Natural killer cell treated with Interleukin-12 subunit alpha and Interleukin-12 subunit beta and Interleukin-15 and Interleukin-18, amount 100 ng/mL, for 72 hours (primary cell): ENCODE measurements around the gene CACNB3. TPM values are rescaled to one million over a fixed set of nuclear protein-coding genes. Genes with fewer than 3 reads are reported as not detected.

Experiments
- ATAC-seq, 2 donors: fragments of 150-1000 bp; cut with Tn5 transposase in 1 of 2; sonication (Bioruptor Pico), chemical (Tn5 transposase) in 1 of 2; 2 replicates each; pipeline ENCODE4 v1.10.0; 2021
- DNase-seq: peaks from one replicate; pipeline ENCODE4 v3.0.0; 2022; ENCODE audit warnings: low spot score
- H3K27ac Mint-ChIP-seq, 2 donors: 1 replicate in 1 of 2; 2 replicates in 1 of 2; pipeline ENCODE4 v1.8.0; 2022; ENCODE audit warnings: mixed read lengths in 2 of 2, mild to moderate bottlenecking in 1 of 2, moderate library complexity in 1 of 2
- H3K27me3 Mint-ChIP-seq, 2 donors: 1 replicate in 1 of 2; 2 replicates in 1 of 2; pipeline ENCODE4 v1.8.0; 2022; ENCODE audit warnings: mixed read lengths in 2 of 2
- H3K36me3 Mint-ChIP-seq: one replicate; pipeline ENCODE4 v1.8.0; 2022; ENCODE audit warnings: mixed read lengths
- H3K4me1 Mint-ChIP-seq, 2 donors: 1 replicate in 1 of 2; 2 replicates in 1 of 2; pipeline ENCODE4 v1.8.0; 2022; ENCODE audit warnings: low read depth in 2 of 2, mixed read lengths in 2 of 2, mild to moderate bottlenecking in 1 of 2
- H3K4me3 Mint-ChIP-seq: one replicate; pipeline ENCODE4 v1.8.0; 2022; ENCODE audit warnings: mixed read lengths
- H3K9me3 Mint-ChIP-seq: 2 replicates; pipeline ENCODE4 v1.8.0; 2022; ENCODE audit warnings: mixed read lengths
- total RNA-seq, 2 donors: library from RNA; stranded (reverse); gene quantifications; one replicate each; pipeline ENCODE4 v1.2.3, GENCODE V29; 2022

The CACNB3 gene
- total RNA-seq, 2 donors from 2014 or later, result 6.9 to 10.7 TPM

DNA sequence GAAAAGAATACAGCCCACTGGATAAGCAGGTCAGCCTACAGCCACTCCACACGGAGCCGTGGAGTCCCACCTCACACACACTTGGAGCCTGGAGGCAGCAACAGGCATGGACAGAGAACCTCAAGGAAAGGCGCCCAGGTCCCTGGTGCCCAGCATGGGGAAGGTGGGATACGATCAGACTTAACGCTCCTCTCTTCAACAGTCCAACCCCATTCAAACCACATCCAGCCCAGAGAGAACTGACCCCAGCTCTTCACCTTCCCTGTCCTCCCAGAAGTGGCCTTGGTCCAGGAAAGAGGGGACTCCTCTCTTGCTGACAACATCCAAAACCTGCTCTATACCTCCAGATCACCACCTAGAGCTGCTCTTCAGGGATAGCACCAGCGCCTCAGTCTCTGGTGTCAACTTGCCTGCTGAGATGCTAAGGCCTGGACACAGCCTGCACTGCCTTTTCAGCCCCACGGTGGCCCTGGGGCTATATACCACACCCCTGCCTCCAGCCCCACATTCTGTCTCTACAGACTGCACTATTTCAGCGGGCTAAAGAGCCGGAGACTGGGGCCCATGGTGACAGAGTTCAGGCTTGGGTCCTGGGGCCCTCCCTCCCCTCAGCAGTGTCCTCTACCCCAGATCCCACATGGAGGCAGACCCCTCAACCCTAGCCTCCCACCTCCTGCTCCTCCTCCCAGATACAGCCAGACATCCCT is 36.4 kb upstream of the CACNB3 start:
- H3K4me3 Mint-ChIP-seq, result no peak overlapping the region

DNA sequence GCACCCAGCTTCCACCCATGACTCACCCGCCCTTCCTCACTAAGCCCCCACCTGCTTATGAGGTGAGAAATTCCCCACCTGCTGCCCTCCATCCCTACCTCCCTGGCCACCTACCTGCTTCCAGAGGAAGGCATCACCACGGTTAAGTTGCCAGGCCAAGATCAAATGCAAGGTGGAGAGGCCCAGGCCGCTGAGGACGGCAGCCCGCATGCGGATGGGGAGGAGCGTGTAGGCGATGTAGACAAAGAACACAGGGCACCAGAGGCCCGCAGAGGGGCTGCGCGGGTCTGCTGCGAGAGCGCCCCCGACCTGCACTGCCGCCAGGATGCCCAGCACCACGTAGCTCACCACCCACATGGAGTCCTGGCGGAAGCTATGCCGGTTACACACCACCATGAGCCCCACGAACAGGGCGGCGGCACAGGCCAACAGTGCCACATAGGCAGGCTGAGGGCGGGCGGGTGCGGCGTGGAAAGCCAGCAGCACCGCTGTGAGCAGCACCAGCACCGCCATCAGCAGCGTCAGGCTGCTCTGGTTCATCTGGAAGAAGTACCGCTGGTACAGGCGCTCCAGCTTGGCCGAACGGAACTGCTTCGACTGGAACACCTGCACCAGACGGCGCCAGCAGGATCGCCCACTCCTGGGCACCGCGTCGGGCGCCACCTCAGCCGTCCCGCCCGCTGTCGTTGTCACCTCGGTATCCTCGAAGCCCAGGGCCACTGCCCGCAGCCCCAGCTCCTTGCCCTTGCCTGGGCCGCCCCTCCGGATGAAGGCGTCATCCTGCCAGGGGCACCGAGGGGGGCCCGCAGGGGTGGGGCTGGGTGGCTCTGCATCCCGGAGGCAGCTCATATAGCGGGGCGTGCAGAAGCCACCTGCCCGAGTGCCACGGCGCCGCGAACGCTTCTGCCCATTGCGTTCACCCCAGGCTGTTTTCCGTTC is 35.6 kb upstream of the CACNB3 start:
- Mint-ChIP-seq H3K36me3 (no peaks in the 10 kb centered on the region), H3K27me3 (peaks cover 4 to 14% of the 10 kb centered on the region in 2 donors), H3K4me3 (no peak overlapping the region), H3K9me3 (no peaks in the 10 kb centered on the region), H3K4me1 (peaks cover 0 to 4% of the 10 kb centered on the region in 2 donors), H3K27ac (no peak overlapping the region)
- DNase-seq (no peak), ATAC-seq (no peak)

More for the DNA sequence above, 36.4 kb upstream of the CACNB3 start:
- H3K36me3 Mint-ChIP-seq, result no peaks in the 10 kb centered on the region
- H3K27ac Mint-ChIP-seq, result no peak overlapping the region
- H3K27me3 Mint-ChIP-seq, result peaks cover 0 to 8% of the 10 kb centered on the region in 2 donors
- no peak for DNase-seq
- H3K4me1 Mint-ChIP-seq, result peaks cover 0 to 4% of the 10 kb centered on the region in 2 donors
- ATAC-seq, result no peak
- H3K9me3 Mint-ChIP-seq, result no peaks in the 10 kb centered on the region

DNA sequence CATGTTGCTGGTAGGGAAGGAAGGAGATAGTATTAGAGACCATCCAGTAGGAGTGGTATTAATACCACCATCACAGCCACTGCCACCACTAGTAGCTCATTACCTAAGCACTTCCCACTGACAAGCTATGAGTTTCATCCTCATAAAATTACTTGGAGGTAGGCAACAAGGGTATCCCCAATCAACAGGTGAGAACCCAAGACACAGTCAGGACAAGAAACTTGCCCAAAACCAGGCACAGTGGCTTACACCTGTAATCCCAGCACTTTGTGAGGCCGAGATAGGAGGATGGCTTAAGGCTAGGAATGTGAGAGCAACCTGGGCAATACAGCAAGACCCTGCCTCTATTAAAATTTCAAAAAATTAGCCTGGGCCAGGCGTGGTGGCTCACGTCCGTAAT is 34.9 kb upstream of the CACNB3 start:
- Mint-ChIP-seq H3K4me3 (no peak overlapping the region), H3K36me3 (no peaks in the 10 kb centered on the region), H3K27me3 (peaks cover 7 to 18% of the 10 kb centered on the region in 2 donors), H3K9me3 (no peaks in the 10 kb centered on the region), H3K4me1 (peaks cover 0 to 7% of the 10 kb centered on the region in 2 donors), H3K27ac (no peak overlapping the region)
- DNase-seq, result no peak
- ATAC-seq, result no peak

DNA sequence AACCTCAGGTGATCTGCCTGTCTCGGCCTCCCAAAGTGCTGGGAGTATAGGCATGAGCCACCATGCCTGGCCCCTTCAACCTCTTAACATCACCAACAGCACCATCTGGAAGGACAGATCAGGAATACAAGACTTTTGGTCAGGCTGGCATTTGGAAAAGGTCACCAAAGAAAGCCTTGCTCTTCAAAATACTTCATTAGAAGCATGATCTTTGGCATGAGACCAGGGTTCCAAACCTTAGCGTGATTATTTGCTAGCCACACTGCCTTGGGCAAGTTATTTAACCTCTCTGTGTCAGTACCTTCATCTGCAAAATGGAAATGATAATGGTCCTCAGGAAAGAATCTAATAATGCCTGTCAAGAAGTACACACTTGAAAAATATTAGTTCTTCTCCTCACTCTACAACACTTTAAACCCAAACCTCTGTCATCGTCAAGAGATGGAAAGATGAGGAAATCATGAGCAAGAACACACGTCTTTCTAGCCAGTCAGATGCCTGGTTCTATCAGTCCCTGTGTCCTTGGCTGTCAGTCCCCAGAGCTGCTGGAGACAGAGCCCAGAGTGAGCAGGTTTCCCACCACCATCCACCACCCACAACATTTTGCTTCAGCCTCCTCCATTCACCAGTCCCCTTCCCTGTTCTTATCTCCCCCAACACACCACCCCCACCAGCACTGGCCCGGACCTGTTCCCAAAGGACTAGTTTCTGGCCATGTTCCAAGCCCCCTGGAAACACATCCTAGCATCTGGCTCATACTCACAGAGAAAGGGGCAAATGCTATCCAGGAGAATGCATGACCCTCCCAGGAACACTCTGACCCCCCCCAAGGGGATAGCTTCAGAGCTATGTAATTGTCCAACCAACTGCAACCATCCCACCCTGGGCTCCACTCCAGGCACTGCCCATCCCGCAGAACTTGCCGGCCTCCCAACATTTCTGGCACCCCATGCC is 31.4 kb upstream of the CACNB3 start:
- DNase-seq, result no peak
- no peaks in the 10 kb centered on the region for H3K9me3 Mint-ChIP-seq
- peaks cover 0 to 14% of the 10 kb centered on the region in 2 donors for H3K4me1 Mint-ChIP-seq
- no peak overlapping the region for H3K27ac Mint-ChIP-seq
- no peak overlapping the region for H3K4me3 Mint-ChIP-seq
- H3K36me3 Mint-ChIP-seq, result no peaks in the 10 kb centered on the region
- H3K27me3 Mint-ChIP-seq, result peaks cover 16 to 30% of the 10 kb centered on the region in 2 donors
- peak in 1 of 2 donors; percentile 17 for ATAC-seq

DNA sequence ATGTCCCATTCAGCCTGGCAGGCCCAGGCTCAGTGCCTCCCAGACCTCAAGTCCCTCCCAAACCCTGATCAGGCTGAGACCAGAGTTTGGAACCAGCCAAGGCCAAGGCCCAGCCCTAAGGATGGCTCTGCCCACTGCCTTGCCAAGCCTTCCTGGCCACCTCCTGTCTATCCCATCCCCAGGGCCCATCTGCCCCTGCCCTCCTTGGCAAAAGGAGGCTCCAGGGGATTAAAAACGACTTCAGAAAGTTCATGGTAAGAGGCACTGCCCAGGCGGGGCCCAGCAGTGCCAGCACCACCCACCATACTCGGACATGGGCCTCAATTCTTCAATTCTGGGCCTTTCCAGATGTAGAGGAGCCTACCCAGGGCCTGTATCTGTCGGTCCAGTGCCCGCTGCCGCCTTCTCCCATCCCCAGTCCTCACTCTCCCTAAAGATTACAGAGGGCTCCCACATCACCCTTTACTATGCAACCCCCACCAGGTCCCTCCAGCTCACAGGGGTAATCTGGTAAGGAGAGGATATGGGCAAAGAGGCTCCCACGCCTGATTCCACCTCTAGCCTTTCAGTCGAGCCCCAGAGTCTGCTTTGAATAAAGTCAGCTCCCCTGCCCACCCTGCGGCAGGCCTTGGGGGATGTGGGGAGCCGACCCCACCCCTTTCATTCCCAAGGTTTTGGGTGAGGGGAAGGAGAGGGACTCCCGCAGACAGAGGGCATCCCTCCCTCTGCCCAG is 30.3 kb upstream of the CACNB3 start:
- H3K27me3 Mint-ChIP-seq, result peaks cover 16 to 30% of the 10 kb centered on the region in 2 donors
- H3K9me3 Mint-ChIP-seq, result no peaks in the 10 kb centered on the region
- no peak overlapping the region for H3K27ac Mint-ChIP-seq
- H3K4me3 Mint-ChIP-seq, result peak overlapping the region; percentile 45
- peak; percentile 31 for DNase-seq
- ATAC-seq, result peak in 1 of 2 donors; percentile 29
- peaks cover 0 to 14% of the 10 kb centered on the region in 2 donors for H3K4me1 Mint-ChIP-seq
- no peaks in the 10 kb centered on the region for H3K36me3 Mint-ChIP-seq

DNA sequence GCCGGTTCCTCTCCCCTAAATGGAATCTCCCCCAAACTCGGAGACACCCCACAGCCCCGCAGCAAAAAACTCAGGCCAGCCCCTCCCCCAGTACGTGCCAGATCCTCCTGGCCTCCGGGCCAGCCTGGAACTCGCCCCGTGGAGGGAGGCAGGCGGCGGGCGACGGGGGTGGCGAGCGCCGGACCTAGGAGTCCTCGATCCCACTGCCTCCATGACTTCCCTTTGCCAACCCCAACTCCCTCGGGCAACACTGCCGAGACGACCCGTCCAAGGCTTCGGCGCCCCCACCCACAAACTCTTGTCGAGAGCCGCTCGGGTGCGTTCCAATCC is 29.8 kb upstream of the CACNB3 start:
- ATAC-seq, result peak; percentile 8 to 40
- no peak for DNase-seq
- Mint-ChIP-seq H3K4me3 (peak overlapping the region; percentile 45), H3K9me3 (no peaks in the 10 kb centered on the region), H3K36me3 (no peaks in the 10 kb centered on the region), H3K27ac (no peak overlapping the region), H3K4me1 (peaks cover 0 to 14% of the 10 kb centered on the region in 2 donors), H3K27me3 (peaks cover 16 to 30% of the 10 kb centered on the region in 2 donors)

DNA sequence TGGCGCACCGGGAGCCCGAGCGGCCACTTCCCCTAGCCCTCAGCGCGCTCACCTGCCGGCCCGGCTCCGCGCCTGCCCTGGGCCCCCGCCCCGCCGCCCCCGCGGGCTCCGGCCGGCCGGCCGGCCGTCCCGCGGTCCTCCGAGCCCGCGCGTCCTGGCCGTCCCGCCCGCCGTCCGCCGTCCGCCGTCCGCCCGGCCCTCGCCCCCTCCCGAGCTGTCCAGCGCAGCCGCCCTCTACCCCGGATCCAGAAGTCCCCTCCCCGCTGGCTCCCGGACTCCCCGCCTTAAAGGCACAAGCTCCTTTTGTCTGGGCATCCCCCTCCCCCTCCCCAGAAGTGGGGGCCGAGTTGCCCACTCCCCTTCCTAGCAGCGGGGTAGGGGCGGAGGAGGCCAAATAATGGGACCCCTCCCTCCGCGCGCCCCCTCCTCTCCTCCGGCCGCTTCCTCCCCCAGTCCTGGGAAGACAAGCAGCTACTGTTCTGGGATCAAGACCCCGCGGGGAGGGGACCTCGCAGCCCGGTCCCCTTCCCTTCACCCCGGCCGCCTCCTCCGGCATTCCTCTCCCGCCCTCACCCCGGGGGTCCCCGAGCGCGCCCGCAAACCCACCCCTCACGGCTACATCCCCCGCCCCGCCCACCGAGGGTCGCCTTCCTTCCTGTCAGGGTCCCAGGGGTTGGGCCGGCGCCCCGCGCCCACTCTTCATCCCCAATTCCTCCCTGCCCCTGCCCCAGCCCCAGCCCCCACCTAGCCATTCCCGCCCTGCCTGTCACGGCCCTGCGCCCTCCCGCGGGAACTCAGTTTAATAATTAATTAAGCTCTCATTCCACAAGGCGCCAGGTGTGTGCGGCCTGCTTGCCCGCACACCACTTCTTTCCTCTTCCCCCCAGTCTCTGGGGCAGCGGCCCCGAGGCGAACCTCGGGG is 29.2 kb upstream of the CACNB3 start, which contains the start of gene ADCY6:
Gene ADCY6 (minus strand): TSS at position 236 of the 922 bp plus-strand sequence. CDS start 5,655 bp downstream, outside the sequence.
- H3K27me3 Mint-ChIP-seq, result peaks cover 16 to 30% of the 10 kb centered on the region in 2 donors
- DNase-seq (no peak), ATAC-seq (peak; percentile 12 to 48)
- H3K9me3 Mint-ChIP-seq, result no peaks in the 10 kb centered on the region
- no peak within 1 kb of the TSS for H3K27ac Mint-ChIP-seq
- H3K4me1 Mint-ChIP-seq, result peaks cover 0 to 14% of the 10 kb centered on the region in 2 donors
- peak within 1 kb of the TSS; percentile 45 for H3K4me3 Mint-ChIP-seq
- H3K36me3 Mint-ChIP-seq, result no peaks in the 10 kb centered on the region

DNA sequence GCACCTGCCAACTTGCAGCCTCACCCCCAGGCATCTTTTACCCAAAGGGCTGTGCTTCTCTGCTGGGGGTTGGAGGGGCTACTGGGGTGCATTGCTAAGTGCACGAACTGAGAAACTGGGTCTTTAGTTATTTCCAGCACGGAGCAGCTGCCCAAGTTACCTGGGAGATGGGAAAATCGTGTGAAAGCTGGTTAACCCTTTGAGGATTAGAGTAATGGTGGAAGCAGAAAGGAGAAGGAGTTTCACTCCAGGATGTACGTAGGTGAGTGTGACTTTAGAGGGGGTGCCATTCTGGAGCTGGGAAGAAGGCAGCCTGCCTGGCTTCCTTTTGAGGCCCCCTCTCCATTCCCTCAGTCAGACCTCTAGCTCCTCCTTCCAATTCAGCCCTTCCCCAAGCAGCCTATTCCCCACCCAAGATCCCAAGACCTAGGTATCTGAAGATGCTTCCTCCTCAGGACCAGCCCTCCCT is 28.4 kb upstream of the CACNB3 start:
- DNase-seq, result no peak
- ATAC-seq, result no peak
- Mint-ChIP-seq H3K27ac (no peak overlapping the region), H3K4me3 (no peak overlapping the region), H3K9me3 (no peaks in the 10 kb centered on the region), H3K4me1 (peaks cover 0 to 17% of the 10 kb centered on the region in 2 donors), H3K27me3 (peaks cover 16 to 31% of the 10 kb centered on the region in 2 donors), H3K36me3 (no peaks in the 10 kb centered on the region)

DNA sequence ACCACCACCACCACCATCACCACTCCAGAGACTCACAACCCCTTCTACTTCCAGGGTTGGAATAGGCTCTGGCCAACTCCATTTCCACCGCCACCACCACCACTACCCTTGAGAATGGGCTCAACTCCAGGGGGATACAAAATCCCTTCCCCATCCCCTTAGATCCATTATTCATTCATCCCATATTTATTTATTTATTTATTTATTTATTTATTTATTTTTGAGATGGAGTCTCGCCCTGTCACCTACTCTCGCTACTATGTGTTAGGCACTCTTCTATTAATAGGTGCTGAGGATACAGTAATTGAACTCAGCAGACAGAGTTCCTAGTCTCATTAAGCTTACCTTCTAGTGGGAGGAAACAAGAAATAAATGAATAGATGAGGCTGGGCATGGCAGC is 24.6 kb upstream of the CACNB3 start:
- no peak overlapping the region for H3K27ac Mint-ChIP-seq
- H3K9me3 Mint-ChIP-seq, result no peaks in the 10 kb centered on the region
- H3K4me3 Mint-ChIP-seq, result no peak overlapping the region
- ATAC-seq, result no peak
- H3K36me3 Mint-ChIP-seq, result no peaks in the 10 kb centered on the region
- H3K4me1 Mint-ChIP-seq, result peaks cover 6 to 18% of the 10 kb centered on the region in 2 donors
- H3K27me3 Mint-ChIP-seq, result peaks cover 9 to 13% of the 10 kb centered on the region in 2 donors
- no peak for DNase-seq

DNA sequence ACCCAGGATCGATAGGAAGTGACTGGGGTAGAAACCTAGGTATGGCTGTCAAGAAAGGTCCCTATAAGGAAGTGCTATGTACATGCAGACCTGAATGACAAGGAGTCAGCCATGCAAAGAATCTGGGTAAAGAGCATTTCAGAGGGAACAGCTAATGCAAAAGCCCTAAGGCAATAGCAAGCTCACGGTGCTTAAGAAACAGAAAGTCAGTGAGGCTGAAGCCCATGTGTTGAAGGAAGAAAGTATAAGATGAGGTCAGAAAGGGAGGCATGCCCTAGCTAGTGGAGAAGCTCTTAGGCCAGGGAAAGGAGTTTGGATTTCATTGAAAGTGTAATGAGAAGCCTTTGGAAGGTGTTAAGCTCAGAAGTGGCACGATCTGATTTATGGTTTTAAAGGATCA is 23.4 kb upstream of the CACNB3 start:
- Mint-ChIP-seq H3K27me3 (peaks cover 7 to 11% of the 10 kb centered on the region in 2 donors), H3K27ac (no peak overlapping the region), H3K9me3 (no peaks in the 10 kb centered on the region), H3K4me3 (no peak overlapping the region), H3K36me3 (no peaks in the 10 kb centered on the region), H3K4me1 (peaks cover 6 to 17% of the 10 kb centered on the region in 2 donors)
- DNase-seq (peak; percentile 39), ATAC-seq (no peak)

DNA sequence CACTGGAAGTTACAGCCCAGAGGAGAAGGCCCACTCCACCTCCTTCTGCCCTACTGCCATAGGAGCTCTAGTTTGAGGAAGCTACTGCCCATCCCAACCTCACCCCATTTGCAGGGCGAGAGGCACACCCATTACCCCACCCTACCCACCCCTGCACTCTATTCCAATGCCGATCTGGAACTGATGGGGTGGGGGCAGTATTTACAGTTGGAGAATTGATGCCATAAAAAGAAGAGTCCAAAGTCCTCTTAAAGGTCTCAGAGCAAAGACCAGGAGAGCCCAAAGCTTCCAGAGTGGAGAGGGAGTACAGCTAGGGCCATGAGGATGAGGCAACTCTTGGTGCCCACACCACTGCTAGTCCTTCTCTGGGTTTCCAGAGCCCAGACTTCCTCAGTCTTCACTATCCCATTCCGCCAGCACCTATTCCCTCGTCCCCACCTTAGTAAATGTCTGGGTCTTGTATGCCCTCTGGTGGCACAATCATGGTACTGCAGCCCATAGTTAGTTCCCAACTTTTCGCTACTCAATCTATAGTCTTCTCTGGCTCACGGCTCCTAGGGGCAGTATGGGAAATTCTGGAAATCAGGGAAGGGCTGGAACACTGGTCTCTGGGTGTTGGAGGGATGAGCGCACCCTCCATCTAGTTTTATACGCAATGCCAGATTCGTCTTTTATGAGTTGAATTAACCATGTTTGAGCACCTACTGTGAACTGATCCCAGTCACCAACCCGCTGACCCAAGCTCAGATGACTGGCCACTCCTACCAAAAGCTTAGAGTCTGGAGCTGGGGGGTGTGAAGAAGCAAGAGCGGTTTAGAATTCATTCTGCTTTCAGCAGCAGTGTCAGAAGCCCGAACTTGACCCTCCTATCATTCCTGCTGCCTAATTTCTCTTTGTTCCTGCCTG is 22.5 kb upstream of the CACNB3 start:
- no peak overlapping the region for H3K27ac Mint-ChIP-seq
- H3K27me3 Mint-ChIP-seq, result peaks cover 0 to 3% of the 10 kb centered on the region in 2 donors
- no peaks in the 10 kb centered on the region for H3K36me3 Mint-ChIP-seq
- no peaks in the 10 kb centered on the region for H3K9me3 Mint-ChIP-seq
- no peak overlapping the region for H3K4me3 Mint-ChIP-seq
- H3K4me1 Mint-ChIP-seq, result peaks cover 6 to 12% of the 10 kb centered on the region in 2 donors
- ATAC-seq (peak; percentile 72 to 87), DNase-seq (peak; percentile 65)
